GM18526 (cell line): ENCODE results near the gene MZT2B.
A peak's percentile ranks its signal among the peaks of the same experiment; 100 is the strongest.
"Not testable (repeated sequence)": the region's sequence is repeated elsewhere in the genome, so short reads cannot be mapped to it uniquely, and the experiment has no call there.

Source experiments
- POLR2A ChIP-seq: IDR thresholded peaks from 3 replicates; pipeline ENCODE4 v1.6.1; 2011; ENCODE audit not compliant: insufficient read length; ENCODE audit errors: extremely low read depth

MZT2B gene

DNA sequence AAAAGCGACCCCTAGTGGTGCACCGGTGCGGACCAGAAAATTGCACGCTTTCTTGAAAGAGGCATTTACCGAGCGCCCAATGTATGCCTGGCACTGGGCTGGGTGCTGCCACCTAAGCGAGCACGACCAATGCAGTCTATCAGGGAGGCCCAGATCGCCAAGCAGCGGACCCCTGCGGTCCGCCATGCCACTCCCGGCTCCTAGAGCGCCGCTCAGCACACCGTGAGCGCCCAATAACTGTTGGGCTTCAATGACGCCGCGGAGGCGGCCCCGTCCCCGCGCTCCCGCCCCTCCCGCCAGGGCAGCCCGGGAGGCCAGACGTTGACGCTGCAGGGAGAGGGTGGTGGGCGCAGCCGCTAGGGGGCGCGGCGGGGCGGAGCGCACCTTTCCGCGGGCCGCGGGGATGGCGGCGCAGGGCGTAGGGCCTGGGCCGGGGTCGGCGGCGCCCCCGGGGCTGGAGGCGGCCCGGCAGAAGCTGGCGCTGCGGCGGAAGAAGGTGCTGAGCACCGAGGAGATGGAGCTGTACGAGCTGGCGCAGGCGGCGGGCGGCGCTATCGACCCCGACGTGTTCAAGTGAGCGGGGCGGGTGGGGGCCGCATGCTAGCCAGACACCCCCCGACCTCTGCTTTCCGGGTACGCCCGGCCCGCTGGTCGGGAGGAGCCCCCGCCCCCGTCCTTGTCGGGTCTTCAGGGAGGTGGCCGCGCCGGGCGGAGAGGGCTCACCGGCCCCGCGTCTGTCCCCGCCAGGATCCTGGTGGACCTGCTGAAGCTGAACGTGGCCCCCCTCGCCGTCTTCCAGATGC, at the start of gene MZT2B:
Gene MZT2B, plus strand, starts transcription at position 383 of the 803 bp plus-strand sequence. Its CDS starts 21 bp downstream, at position 404.
- TF ChIP-seq POLR2A = peak; percentile 54

DNA sequence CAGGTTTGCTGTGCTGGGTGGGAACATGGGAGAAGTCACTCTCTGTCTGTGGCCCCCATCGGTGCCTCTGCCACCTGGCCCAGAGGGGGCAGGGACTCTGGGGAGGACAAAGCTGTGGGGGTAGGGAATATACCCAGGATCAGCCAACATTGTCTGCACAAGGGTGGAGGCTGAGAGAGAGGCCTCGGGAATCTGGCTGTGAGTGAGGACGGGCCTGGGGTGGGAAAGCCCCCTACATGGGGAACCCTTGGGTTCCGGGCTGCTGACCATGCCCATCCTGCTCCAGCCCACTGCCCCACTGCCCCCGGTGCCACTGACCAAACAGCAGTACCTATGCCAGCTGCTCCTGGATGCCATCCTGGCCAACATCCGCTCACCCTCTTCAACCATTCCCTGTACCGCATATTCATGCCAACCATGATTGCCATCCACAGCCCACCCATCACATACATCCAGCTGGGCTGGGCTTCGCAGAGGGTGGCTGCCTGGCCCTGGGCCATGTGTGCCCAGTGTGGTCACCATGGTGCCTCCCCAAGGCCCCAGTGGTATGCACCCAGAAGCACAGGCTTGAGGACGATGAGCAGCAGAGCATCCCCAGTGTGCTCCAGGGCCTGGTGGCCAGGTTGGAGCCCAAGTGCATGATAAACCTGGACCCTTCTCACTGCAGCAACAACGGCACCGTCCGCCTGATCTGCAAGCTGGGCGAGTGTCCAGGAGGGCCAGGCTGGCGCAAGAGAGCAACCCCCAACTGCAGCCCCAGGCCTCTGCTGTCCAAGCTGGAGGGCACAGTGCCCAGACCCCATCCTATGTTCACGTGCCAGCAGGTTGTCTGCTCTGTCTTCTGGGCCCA, 46.1 kb upstream of the MZT2B start:
- no peak for TF ChIP-seq POLR2A

GRCh38 chr2:130145006-130145414, 37.1 kb upstream of the MZT2B start, which contains the start of gene CCDC74B:
TSS of gene CCDC74B (minus strand) at chr2:130145112. CDS start at chr2:130144996, 116 bp downstream.
- TF ChIP-seq POLR2A = not testable (repeated sequence)

DNA sequence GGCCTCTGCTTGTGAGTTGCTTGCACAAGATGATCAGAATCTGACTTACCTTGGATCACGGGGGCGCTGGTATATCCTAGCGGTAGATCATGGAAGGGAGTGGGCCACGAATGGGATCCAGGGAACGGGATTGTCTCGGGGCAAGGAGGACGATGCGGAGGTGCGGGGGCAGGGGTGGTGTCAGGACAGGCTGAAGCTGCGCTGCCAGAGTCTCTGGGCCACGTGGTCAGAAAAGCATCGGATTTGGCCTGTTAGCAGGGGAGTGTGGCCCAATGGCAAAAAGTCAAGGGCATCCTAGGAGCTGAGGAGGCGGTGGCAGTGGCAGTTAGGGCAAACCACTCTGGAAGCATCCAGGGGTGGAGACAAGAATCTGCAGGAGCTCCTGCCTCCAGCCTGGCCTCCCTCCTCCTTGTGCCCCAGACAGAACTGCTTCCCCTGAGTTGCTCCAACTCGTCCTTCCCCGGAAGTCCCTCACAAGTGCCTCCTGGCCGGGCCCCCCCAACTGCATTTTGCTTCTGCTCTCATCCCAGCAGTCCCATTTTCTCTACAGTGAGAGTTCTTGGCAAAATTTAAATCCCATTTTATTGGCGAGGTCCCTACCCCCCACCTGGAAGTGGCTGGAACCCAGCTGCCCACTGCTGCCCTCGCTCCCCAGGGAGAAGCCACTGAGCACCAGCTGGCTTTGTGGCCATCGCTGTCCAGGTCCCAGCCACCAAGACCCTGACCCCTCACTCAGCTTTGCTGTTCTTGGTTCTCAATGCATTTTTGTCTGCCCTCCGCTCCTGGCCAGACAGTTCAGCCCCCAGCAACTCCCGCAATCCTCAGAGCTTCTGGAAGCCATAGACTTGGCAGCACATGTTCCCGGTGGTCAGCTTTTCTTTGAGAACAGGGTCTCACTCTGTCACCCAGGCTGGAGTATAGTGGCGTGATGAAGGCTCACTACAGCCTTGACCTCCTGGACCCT, 31.6 kb upstream of the MZT2B start:
- no peak for TF ChIP-seq POLR2A

GRCh38 chr2:130152816-130153595, 29.1 kb upstream of the MZT2B start:
- TF ChIP-seq POLR2A = no peak

GRCh38 chr2:130154773-130155765, 27.0 kb upstream of the MZT2B start:
- no peak for TF ChIP-seq POLR2A

DNA sequence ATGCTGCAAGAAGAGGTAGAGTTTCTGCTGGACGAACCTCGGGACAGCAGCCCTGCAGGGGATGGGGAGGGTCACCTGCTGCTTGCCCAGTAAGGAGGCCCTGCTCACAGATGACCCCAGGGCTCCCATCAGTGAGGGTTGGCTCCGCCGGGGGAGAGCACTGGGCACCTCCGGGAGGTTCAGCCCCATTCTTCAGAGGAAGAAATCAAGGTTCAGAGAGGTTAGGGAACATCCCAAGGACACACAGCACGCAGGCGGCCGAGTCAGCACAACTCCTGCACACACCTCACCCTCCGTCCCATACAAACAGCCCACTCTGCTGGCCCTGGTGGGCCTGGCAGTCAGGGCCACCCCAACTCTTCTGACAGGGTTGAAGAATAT, 25.4 kb upstream of the MZT2B start:
- no peak for TF ChIP-seq POLR2A

DNA sequence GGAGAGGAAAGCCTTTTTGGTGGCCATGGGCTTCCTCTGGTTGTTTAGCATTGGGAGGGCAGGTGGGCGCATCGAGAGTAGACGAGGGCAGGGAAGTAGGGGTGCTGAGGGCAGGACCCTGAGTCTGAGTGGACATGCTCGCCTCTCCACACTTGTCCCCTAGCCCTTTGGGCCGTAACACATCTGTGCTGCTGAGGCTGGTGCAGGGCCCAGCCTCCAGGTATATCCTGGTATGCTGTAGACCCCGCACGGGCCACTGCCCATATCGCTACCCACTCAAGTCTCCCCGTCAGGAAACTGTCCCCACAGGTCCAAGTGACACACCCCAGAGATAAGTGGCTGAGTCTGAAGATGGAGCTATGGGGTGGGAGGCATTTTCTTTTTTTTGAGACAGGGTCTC, 23.4 kb upstream of the MZT2B start:
- no peak for TF ChIP-seq POLR2A

DNA sequence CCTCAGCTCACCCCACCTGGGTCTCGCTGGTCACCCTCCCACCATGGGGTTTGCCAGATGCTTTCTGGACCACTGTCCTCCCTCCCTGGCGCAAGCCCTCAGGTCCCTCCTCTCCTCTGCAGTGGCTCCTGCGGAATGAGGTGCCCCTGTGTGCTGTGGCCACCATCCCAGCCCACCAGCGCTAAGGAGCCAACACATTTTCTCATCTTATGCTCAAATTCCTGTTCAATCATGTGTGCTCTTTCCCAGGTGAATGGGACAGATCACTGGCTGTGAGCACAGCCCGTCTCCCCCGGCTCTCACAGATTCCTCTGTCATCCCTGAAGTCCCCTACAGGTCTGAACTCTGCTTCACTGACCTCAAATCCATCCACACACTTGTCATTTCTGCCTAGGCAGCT, 21.9 kb upstream of the MZT2B start:
- no peak for TF ChIP-seq POLR2A

- TF ChIP-seq POLR2A = no peak
Observed at GRCh38 chr2:130162968-130163367, 19.1 kb upstream of the MZT2B start.

DNA sequence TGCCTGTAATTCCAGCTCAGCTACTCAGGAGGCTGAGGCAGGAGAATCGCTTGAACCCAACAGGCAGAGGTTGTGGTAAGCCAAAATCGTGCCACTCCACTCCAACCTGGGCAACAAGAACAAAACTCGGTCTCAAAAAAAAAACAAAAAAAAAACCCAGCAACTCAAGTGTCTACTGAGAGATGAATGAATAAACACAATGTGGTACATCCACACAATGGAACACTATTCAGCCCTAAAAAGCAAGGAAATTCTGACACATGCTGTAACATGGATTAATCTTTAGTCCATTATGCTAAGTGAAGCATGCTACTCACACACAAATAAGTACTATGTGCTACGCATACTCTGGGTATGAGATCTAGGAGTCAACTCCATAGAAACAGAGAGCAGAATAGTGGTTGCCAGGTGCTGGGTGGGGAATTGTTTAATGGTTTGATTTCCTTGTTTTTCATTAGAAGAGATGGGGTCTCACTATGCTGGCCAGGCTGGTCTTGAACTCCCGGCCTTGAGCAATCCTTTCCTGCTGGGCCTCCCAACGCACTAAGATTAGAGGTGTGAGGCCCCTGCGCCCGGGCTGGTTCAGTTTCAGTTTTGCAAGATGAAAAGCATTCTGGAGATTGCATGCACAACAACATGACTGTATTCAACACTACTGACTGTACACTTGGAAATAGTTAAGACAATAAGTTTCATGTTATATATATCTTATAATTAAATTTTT, 16.6 kb upstream of the MZT2B start:
- no peak for TF ChIP-seq POLR2A

- TF ChIP-seq POLR2A = no peak
Observed at GRCh38 chr2:130169896-130170295, 12.2 kb upstream of the MZT2B start.

DNA sequence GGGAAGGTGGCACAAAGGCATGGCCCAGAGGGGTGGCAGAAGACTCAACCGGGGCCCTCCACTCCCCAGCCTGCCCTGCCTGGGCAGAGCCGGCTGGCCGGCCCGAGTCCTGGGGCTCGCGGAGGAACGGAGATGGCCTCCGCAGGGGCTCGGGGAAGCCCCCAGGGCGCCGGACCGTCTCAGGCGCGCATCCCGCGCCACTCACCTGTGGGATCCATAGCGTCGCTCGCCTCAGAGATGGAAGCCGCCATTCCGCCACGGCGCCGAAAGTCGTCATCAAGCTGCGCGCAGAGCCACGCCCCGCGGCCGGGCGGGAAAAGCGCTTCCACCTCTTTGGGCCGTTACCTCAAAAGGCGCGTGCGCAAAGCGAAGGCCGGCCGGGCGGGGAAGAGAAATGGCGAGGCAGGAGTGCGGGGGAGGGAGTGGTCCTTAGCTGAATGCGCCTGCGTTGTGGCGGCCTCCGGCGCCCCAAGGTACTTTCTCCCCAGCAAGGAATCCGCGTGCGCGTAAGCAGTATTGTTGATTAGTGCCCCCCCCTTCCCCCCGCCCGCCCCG, 660 bp upstream of the MZT2B start, which contains the start of gene SMPD4:
Gene SMPD4, minus strand, starts transcription at position 278 of the 555 bp plus-strand sequence. CDS start 5,010 bp downstream, outside the sequence.
- peak; percentile 60 for TF ChIP-seq POLR2A
